Spleen (tissue), 11 donors: ENCODE measurements around the gene CYP11A1. TPM values are rescaled to one million over a fixed set of nuclear protein-coding genes. Genes with fewer than 3 reads are reported as not detected.
A peak's percentile ranks its signal among the peaks of the same experiment; 100 is the strongest.

Source experiments
- DNase-seq: peaks from one replicate; pipeline ENCODE4 v3.0.0-alpha.2; 2020
- H3K27ac ChIP-seq, 8 donors: fragments of 200-600 bp; sonication (generic) in 7 of 8; 1 replicate in 4 of 8; 2 replicates in 4 of 8; pipeline versions ENCODE4 v1.5.0 to v1.8.0; 2016 to 2021; ENCODE audit warnings: inconsistent platforms in 4 of 8, mild to moderate bottlenecking in 4 of 8, moderate library complexity in 1 of 8
- H3K27me3 ChIP-seq, 7 donors: fragments of 200-600 bp; sonication (generic) in 6 of 7; replicated peaks in 1 of 7; 1 replicate in 4 of 7; 2 replicates in 3 of 7; pipeline versions ENCODE4 v1.5.0 to v1.8.0; 2016 to 2021; ENCODE audit warnings: inconsistent platforms in 3 of 7, mild to moderate bottlenecking in 1 of 7
- H3K36me3 ChIP-seq, 6 donors: fragments of 200-600 bp; sonication (generic) in 5 of 6; 1 replicate in 4 of 6; 2 replicates in 2 of 6; pipeline versions ENCODE4 v1.5.0 to v1.8.0; 2016 to 2021; ENCODE audit warnings: inconsistent platforms in 2 of 6
- H3K4me1 ChIP-seq, 6 donors: fragments of 200-600 bp; sonication (generic) in 5 of 6; 1 replicate in 3 of 6; 2 replicates in 3 of 6; pipeline versions ENCODE4 v1.5.0 to v1.8.0; 2016 to 2021; ENCODE audit warnings: inconsistent platforms in 3 of 6
- H3K4me3 ChIP-seq, 8 donors: fragments of 200-600 bp; sonication (generic) in 7 of 8; 1 replicate in 4 of 8; 2 replicates in 4 of 8; pipeline versions ENCODE4 v1.5.0 to v1.8.0; 2016 to 2021; ENCODE audit warnings: inconsistent platforms in 4 of 8, mild to moderate bottlenecking in 4 of 8, moderate library complexity in 2 of 8
- H3K9me3 ChIP-seq, 8 donors: fragments of 200-600 bp; sonication (generic) in 7 of 8; 1 replicate in 4 of 8; 2 replicates in 4 of 8; pipeline versions ENCODE4 v1.5.0 to v1.8.0; 2016 to 2021; ENCODE audit warnings: inconsistent platforms in 4 of 8
- CTCF ChIP-seq, 11 experiments: fragments of 200-600 bp in 7 of 11; fragments of 450-650 bp in 4 of 11; sonication (generic) in 4 of 11; IDR thresholded peaks in 8 of 11; conservative IDR thresholded peaks in 3 of 11; 1 replicate in 7 of 11; 2 replicates in 4 of 11; pipeline versions ENCODE4 v1.4.0 to v1.8.0; 2016 to 2021; ENCODE audit warnings: antibody characterized with exemption in 11 of 11, inconsistent platforms in 4 of 11, mild to moderate bottlenecking in 1 of 11
- POLR2A ChIP-seq, 3 donors: fragments of 450-650 bp; IDR thresholded peaks; one replicate each; pipeline ENCODE4 v1.5.1; 2017; ENCODE audit warnings: antibody characterized with exemption in 3 of 3, mild to moderate bottlenecking in 1 of 3
- POLR2AphosphoS5 ChIP-seq, 3 donors: sonication (generic); formaldehyde crosslinking; IDR thresholded peaks; one replicate each; pipeline ENCODE4 v1.5.1; 2017; ENCODE audit warnings: antibody characterized with exemption in 3 of 3
- WGBS, 5 donors: extraction: QIAGEN DNeasy Blood & Tissue Kit in 3 of 5; methylation state at CpG; one replicate each; pipeline versions ENCODE4 v1.1.5 to v1.1.7; 2013 to 2018; 5-methylcytosine and 5-hydroxymethylcytosine counted together
- intact Hi-C: fragments of 100-400 bp; cut with DNase I; formaldehyde crosslinking; loops from one replicate; pipeline ENCODE4 v1.15.0; 2023; ENCODE audit warnings: low total_unique reads
- polyA plus RNA-seq, 3 donors: library from polyadenylated mRNA; stranded (reverse); fragments of 200-250 nt; gene quantifications; one replicate each; pipeline ENCODE4 v1.2.1, GENCODE V29; 2013
- total RNA-seq, 7 donors: library from RNA; depleted of rRNA in 3 of 7; stranded (reverse); fragments of >200 nt in 3 of 7; fragmentation: NEBNext Ultra II Directional in 4 of 7; extraction: Animal tissue kit (Norgen Biotek cat#: 25700) in 4 of 7; gene quantifications; one replicate each; pipeline versions ENCODE4 v1.1.0 to v1.2.1, GENCODE V29; 2016 to 2021
- donor health status: healthy with polysubstance abuse.
- donor health status: DM: no; HTN: no; CAD: no; lungs with moderate emphysema.
- donor health status: DM: no; HTN: no; CAD: no.
- donor health status: Bipolar disorder and iron deficiency.
- donor health status: healthy.
- donor health status: DM: no; HTN: no; CAD: no.
- donor health status: DM: yes; HTN: yes; CAD: no.

Gene CYP11A1
- total and polyA plus RNA-seq, 10 donors = 1.6 to 14.3 (median 4.9) TPM

- no peak overlapping the region for H3K4me3 ChIP-seq
- DNase-seq = no peak
- H3K27ac ChIP-seq = peak overlapping the region in 1 of 8 donors; percentile 88
- TF ChIP-seq POLR2A (IDR thresholded peaks at IDR 0.05) = no peak
- no peak for TF ChIP-seq CTCF (IDR thresholded peaks at IDR 0.05 in 8 of 11, conservative IDR thresholded peaks at IDR 0.05 in 3 of 11)
- TF ChIP-seq POLR2AphosphoS5 (IDR thresholded peaks at IDR 0.05) = no peak
- no peaks in the 10 kb centered on the region for H3K27me3 ChIP-seq
- peaks cover 30 to 99% (median 70%) of the 10 kb centered on the region in 6 donors for H3K4me1 ChIP-seq
- H3K9me3 ChIP-seq = no peaks in the 10 kb centered on the region
- H3K36me3 ChIP-seq = no peaks in the 10 kb centered on the region
- intact Hi-C loops = no loop called here
- WGBS, 5 donors = 51 to 82% (median 64%) methylated on average over 17 to 20 of the region's 20 CpGs
These were observed 22.0 kb upstream of the CYP11A1 start for GRCh38 chr15:74389241-74390048.

GRCh38 chr15:74388363-74388951 is 21.0 kb upstream of the CYP11A1 start:
- peak; percentile 76 for DNase-seq
- Histone ChIP-seq H3K4me3 (no peak overlapping the region), H3K27me3 (no peaks in the 10 kb centered on the region), H3K9me3 (no peaks in the 10 kb centered on the region), H3K36me3 (no peaks in the 10 kb centered on the region), H3K4me1 (peaks cover 40 to 100% (median 78%) of the 10 kb centered on the region in 6 donors), H3K27ac (peak overlapping the region in 2 of 8 donors; percentile 88 to 92)
- no peak for TF ChIP-seq CTCF (IDR thresholded peaks at IDR 0.05 in 8 of 11, conservative IDR thresholded peaks at IDR 0.05 in 3 of 11)
- TF ChIP-seq POLR2A (IDR thresholded peaks at IDR 0.05) = no peak
- no peak for TF ChIP-seq POLR2AphosphoS5 (IDR thresholded peaks at IDR 0.05)
- intact Hi-C loops = no loop called here
- 82 to 93% (median 87%) methylated on average over 5 to 10 of the region's 10 CpGs for WGBS, 5 donors

GRCh38 chr15:74387621-74388362 is 20.3 kb upstream of the CYP11A1 start:
- DNase-seq = peak; percentile 76
- peak overlapping the region in 7 of 8 donors; percentile 29 to 92 (median 86) for H3K27ac ChIP-seq
- no peak for TF ChIP-seq POLR2A (IDR thresholded peaks at IDR 0.05)
- TF ChIP-seq POLR2AphosphoS5 (IDR thresholded peaks at IDR 0.05) = peak in 1 of 3 donors; percentile 9
- no peaks in the 10 kb centered on the region for H3K27me3 ChIP-seq
- peaks cover 47 to 100% (median 84%) of the 10 kb centered on the region in 6 donors for H3K4me1 ChIP-seq
- no peak overlapping the region for H3K4me3 ChIP-seq
- no peaks in the 10 kb centered on the region for H3K36me3 ChIP-seq
- intact Hi-C loops = no loop called here
- 65 to 80% (median 69%) methylated on average over 9 to 10 of the region's 10 CpGs for WGBS, 5 donors
- H3K9me3 ChIP-seq = no peaks in the 10 kb centered on the region

- Histone ChIP-seq H3K27ac (peak overlapping the region in 7 of 8 donors; percentile 29 to 92 (median 86)), H3K36me3 (no peaks in the 10 kb centered on the region), H3K4me3 (no peak overlapping the region), H3K9me3 (no peaks in the 10 kb centered on the region), H3K27me3 (no peaks in the 10 kb centered on the region), H3K4me1 (peaks cover 54 to 100% (median 84%) of the 10 kb centered on the region in 6 donors)
- 80 to 84% (median 82%) methylated on average over 10 to 13 of the region's 13 CpGs for WGBS, 5 donors
- TF ChIP-seq POLR2A (IDR thresholded peaks at IDR 0.05) = no peak
- TF ChIP-seq POLR2AphosphoS5 (IDR thresholded peaks at IDR 0.05) = peak in 1 of 3 donors; percentile 39
- peak; percentile 83 for DNase-seq
- intact Hi-C loops = no loop called here
These were observed 19.7 kb upstream of the CYP11A1 start for GRCh38 chr15:74387141-74387541.
